MM.1S (cell line): ENCODE measurements around the gene TMEM92.

Experiments used
- DNase-seq: peaks from one replicate; pipeline ENCODE4 v3.0.0-alpha.2; 2015
- H2AFZ ChIP-seq: fragments of 300-600 bp; sonication (generic); 2 replicates; pipeline ENCODE4 v1.6.0; 2016; ENCODE audit warnings: antibody characterized with exemption, low read length
- H3F3A ChIP-seq: fragments of 300-600 bp; sonication (generic); 2 replicates; pipeline ENCODE4 v1.6.1; 2016; ENCODE audit warnings: mild to moderate bottlenecking, antibody characterized with exemption, low read length, moderate library complexity, mixed read lengths; ENCODE audit not compliant: insufficient read depth
- H3K27ac ChIP-seq: fragments of 300-600 bp; sonication (generic); 2 replicates; pipeline ENCODE4 v1.5.1; 2016; ENCODE audit warnings: mild to moderate bottlenecking, low read length
- H3K27me3 ChIP-seq: fragments of 300-600 bp; sonication (generic); replicated peaks from 2 replicates; pipeline ENCODE4 v1.6.0; 2016; ENCODE audit warnings: low read length; ENCODE audit not compliant: insufficient read depth
- H3K36me3 ChIP-seq: fragments of 300-600 bp; sonication (generic); replicated peaks from 2 replicates; pipeline ENCODE4 v1.6.1; 2016; ENCODE audit warnings: mild to moderate bottlenecking, low read length, mixed read lengths; ENCODE audit not compliant: insufficient read depth
- H3K4me1 ChIP-seq: fragments of 300-600 bp; sonication (generic); 2 replicates; pipeline ENCODE4 v1.6.1; 2016; ENCODE audit warnings: low read length, mixed read lengths
- H3K4me2 ChIP-seq: fragments of 300-600 bp; sonication (generic); 2 replicates; pipeline ENCODE4 v1.6.0; 2016; ENCODE audit warnings: low read depth, low read length
- H3K4me3 ChIP-seq: fragments of 300-600 bp; sonication (generic); 2 replicates; pipeline ENCODE4 v1.5.1; 2016; ENCODE audit warnings: low read length, mixed read lengths
- H3K79me2 ChIP-seq: fragments of 300-600 bp; sonication (generic); 2 replicates; pipeline ENCODE4 v1.6.1; 2016; ENCODE audit warnings: mixed run types, low read length, mixed read lengths
- H3K9ac ChIP-seq: fragments of 300-600 bp; sonication (generic); 2 replicates; pipeline ENCODE4 v1.6.1; 2016; ENCODE audit warnings: low read length, mixed read lengths
- H3K9me2 ChIP-seq: fragments of 300-600 bp; sonication (generic); replicated peaks from 2 replicates; pipeline ENCODE4 v1.6.1; 2016; ENCODE audit warnings: mild to moderate bottlenecking, low read length, mixed read lengths; ENCODE audit not compliant: insufficient read depth
- H3K9me3 ChIP-seq: fragments of 300-600 bp; sonication (generic); replicated peaks from 2 replicates; pipeline ENCODE4 v1.6.1; 2016; ENCODE audit warnings: mild to moderate bottlenecking, low read length, mixed read lengths; ENCODE audit not compliant: insufficient read depth
- H4K20me1 ChIP-seq: fragments of 300-600 bp; sonication (generic); 2 replicates; pipeline ENCODE4 v1.6.1; 2016; ENCODE audit warnings: mild to moderate bottlenecking, low read length, moderate library complexity, mixed read lengths; ENCODE audit not compliant: insufficient read depth
- CTCF ChIP-seq: fragments of 300-600 bp; sonication (generic); IDR thresholded peaks from 2 replicates; pipeline ENCODE4 v1.5.1; 2016; ENCODE audit warnings: antibody characterized with exemption, low read length, mixed read lengths
- EZH2 ChIP-seq: fragments of 300-600 bp; sonication (generic); optimal IDR thresholded peaks from 2 replicates; pipeline ENCODE3; 2017; ENCODE audit warnings: low read depth, mild to moderate bottlenecking, antibody characterized with exemption, low read length, mixed read lengths
- EZH2phosphoT487 ChIP-seq: fragments of 300-600 bp; sonication (generic); IDR thresholded peaks from 2 replicates; pipeline ENCODE4 v1.6.1; 2018; ENCODE audit warnings: antibody characterized with exemption, low read length

Gene TMEM92

GRCh38 chr17:50274897-50275221, 593 bp downstream of the TMEM92 start:
- Histone ChIP-seq H3K27me3 (peaks cover 58% of the 10 kb centered on the region), H3K4me2 (no peak overlapping the region), H3K9me3 (no peaks in the 10 kb centered on the region), H4K20me1 (no peaks in the 10 kb centered on the region), H3K36me3 (no peaks in the 10 kb centered on the region), H3K9me2 (no peaks in the 10 kb centered on the region), H3K4me3 (no peak overlapping the region), H3K4me1 (no peaks in the 10 kb centered on the region), H3F3A (no peaks in the 10 kb centered on the region), H3K27ac (no peak overlapping the region), H2AFZ (no peak overlapping the region), H3K9ac (no peak overlapping the region), H3K79me2 (no peaks in the 10 kb centered on the region)
- no peak for TF ChIP-seq EZH2phosphoT487
- TF ChIP-seq EZH2 = no peak
- no peak for TF ChIP-seq CTCF
- no peak for DNase-seq

- no peaks in the 10 kb centered on the region for H3F3A ChIP-seq
- peaks cover 58% of the 10 kb centered on the region for H3K27me3 ChIP-seq
- H3K9ac ChIP-seq = no peak overlapping the region
- no peaks in the 10 kb centered on the region for H4K20me1 ChIP-seq
- H2AFZ ChIP-seq = no peak overlapping the region
- H3K79me2 ChIP-seq = no peaks in the 10 kb centered on the region
- no peak for DNase-seq
- no peaks in the 10 kb centered on the region for H3K36me3 ChIP-seq
- no peak overlapping the region for H3K4me3 ChIP-seq
- H3K4me2 ChIP-seq = no peak overlapping the region
- H3K9me2 ChIP-seq = no peaks in the 10 kb centered on the region
- TF ChIP-seq EZH2phosphoT487 (no peak), CTCF (no peak), EZH2 (no peak)
- no peaks in the 10 kb centered on the region for H3K4me1 ChIP-seq
- H3K27ac ChIP-seq = no peak overlapping the region
- H3K9me3 ChIP-seq = no peaks in the 10 kb centered on the region
Measured at GRCh38 chr17:50275279-50275678, 1.0 kb downstream of the TMEM92 start.

- H3K9me2 ChIP-seq = no peaks in the 10 kb centered on the region
- no peaks in the 10 kb centered on the region for H3F3A ChIP-seq
- H2AFZ ChIP-seq = no peak overlapping the region
- no peak overlapping the region for H3K4me2 ChIP-seq
- peaks cover 69% of the 10 kb centered on the region for H3K27me3 ChIP-seq
- no peaks in the 10 kb centered on the region for H3K4me1 ChIP-seq
- no peak for DNase-seq
- no peak overlapping the region for H3K9ac ChIP-seq
- H4K20me1 ChIP-seq = no peaks in the 10 kb centered on the region
- H3K36me3 ChIP-seq = no peaks in the 10 kb centered on the region
- no peaks in the 10 kb centered on the region for H3K9me3 ChIP-seq
- TF ChIP-seq CTCF = no peak
- TF ChIP-seq EZH2 = no peak
- TF ChIP-seq EZH2phosphoT487 = no peak
- no peak overlapping the region for H3K4me3 ChIP-seq
- no peaks in the 10 kb centered on the region for H3K79me2 ChIP-seq
- H3K27ac ChIP-seq = no peak overlapping the region
Measured at GRCh38 chr17:50276588-50277356, 2.5 kb downstream of the TMEM92 start.
